Measurements from ENCODE around the gene TRIM63. TPM values are rescaled to one million over a fixed set of nuclear protein-coding genes. Genes with fewer than 3 reads are reported as not detected.

Gene TRIM63
- total RNA-seq, 1 experiment from 2014 or later = not detected

- in situ Hi-C loops (cut with HindIII; ENCODE audit: low pct_unique_long_range_greater_than_20kb, low sequenced_read_pairs) (no loop called here), intact Hi-C loops (cut with micrococcal nuclease; ENCODE audit: unreplicated experiment) (no loop called here)
- H3K36me3 ChIP-seq (ENCODE audit: control insufficient read depth, insufficient read depth, low read length) = no peaks in the 10 kb centered on the region
- ChIA-PET CTCF (interaction anchor here (0.5 to 0.6 kb wide), 2 partner anchors 93 to 103 kb away, joined by 4 to 10 read pairs; no protein-coding TSS in a partner anchor), POLR2A (no interaction called here)
- ATAC-seq = no peak
- no peak overlapping the region for H3K27ac ChIP-seq (ENCODE audit: low read length)
- no peaks in the 10 kb centered on the region for H3K4me1 ChIP-seq (ENCODE audit: control insufficient read depth, insufficient read depth, low read length)
- no peak for TF ChIP-seq REST (IDR thresholded peaks at IDR 0.05; ENCODE audit: insufficient read depth in 1 of 2, low read depth in 2 of 2, low read length in 1 of 2)
- TF ChIP-seq CTCF (IDR thresholded peaks at IDR 0.05) = no peak
- TF ChIP-seq SIN3A (IDR thresholded peaks at IDR 0.05; ENCODE audit: borderline replicate concordance, insufficient read depth, low read depth, low read length) = no peak
- TF ChIP-seq TCF7L2 (IDR thresholded peaks at IDR 0.05; ENCODE audit: low read depth, low read length) = no peak
- no peak for TF ChIP-seq POLR2AphosphoS5 (IDR thresholded peaks at IDR 0.05; ENCODE audit: low read depth, low read length)
- BruUV-seq (replicated peaks) = no TSS peak
- no peaks in the 10 kb centered on the region for H3K27me3 ChIP-seq (ENCODE audit: control insufficient read depth, insufficient read depth, low read length)
- no peaks in the 10 kb centered on the region for H3K9me3 ChIP-seq (ENCODE audit: control insufficient read depth, insufficient read depth, low read depth, low read length)
- DNase-seq (ENCODE audit: low read depth, low spot score) = no peak
- no peak overlapping the region for H3K4me3 ChIP-seq (ENCODE audit: low read depth in 2 of 2, low read length in 2 of 2)
These were observed 47.1 kb downstream of the TRIM63 start for GRCh38 chr1:26020330-26020768.

GRCh38 chr1:26019641-26020315 lies 47.7 kb downstream of the TRIM63 start:
- POLR2A ChIA-PET = interaction anchor here (0.5 kb wide), 1 partner anchor 70 kb away, joined by 4 read pairs; no protein-coding TSS in a partner anchor
- ATAC-seq = no peak
- no peaks in the 10 kb centered on the region for H3K27me3 ChIP-seq (ENCODE audit: control insufficient read depth, insufficient read depth, low read length)
- DNase-seq (ENCODE audit: low read depth, low spot score) = no peak
- in situ Hi-C loops (cut with HindIII; ENCODE audit: low pct_unique_long_range_greater_than_20kb, low sequenced_read_pairs) (no loop called here), intact Hi-C loops (cut with micrococcal nuclease; ENCODE audit: unreplicated experiment) (no loop called here)
- TF ChIP-seq CTCF (IDR thresholded peaks at IDR 0.05) = no peak
- no peak for TF ChIP-seq TCF7L2 (IDR thresholded peaks at IDR 0.05; ENCODE audit: low read depth, low read length)
- no peak for TF ChIP-seq SIN3A (IDR thresholded peaks at IDR 0.05; ENCODE audit: borderline replicate concordance, insufficient read depth, low read depth, low read length)
- no peak for TF ChIP-seq REST (IDR thresholded peaks at IDR 0.05; ENCODE audit: insufficient read depth in 1 of 2, low read depth in 2 of 2, low read length in 1 of 2)
- H3K9me3 ChIP-seq (ENCODE audit: control insufficient read depth, insufficient read depth, low read depth, low read length) = no peaks in the 10 kb centered on the region
- H3K27ac ChIP-seq (ENCODE audit: low read length) = no peak overlapping the region
- BruUV-seq (replicated peaks) = no TSS peak
- no peaks in the 10 kb centered on the region for H3K4me1 ChIP-seq (ENCODE audit: control insufficient read depth, insufficient read depth, low read length)
- H3K36me3 ChIP-seq (ENCODE audit: control insufficient read depth, insufficient read depth, low read length) = no peaks in the 10 kb centered on the region
- no peak overlapping the region for H3K4me3 ChIP-seq (ENCODE audit: low read depth in 2 of 2, low read length in 2 of 2)
- CTCF ChIA-PET = interaction anchor here (0.5 to 0.6 kb wide), 2 partner anchors 94 to 102 kb away, joined by 4 to 10 read pairs; no protein-coding TSS in a partner anchor

Data from Panc1 (cell line).